ENCODE results near the gene BAZ2B.

DNA sequence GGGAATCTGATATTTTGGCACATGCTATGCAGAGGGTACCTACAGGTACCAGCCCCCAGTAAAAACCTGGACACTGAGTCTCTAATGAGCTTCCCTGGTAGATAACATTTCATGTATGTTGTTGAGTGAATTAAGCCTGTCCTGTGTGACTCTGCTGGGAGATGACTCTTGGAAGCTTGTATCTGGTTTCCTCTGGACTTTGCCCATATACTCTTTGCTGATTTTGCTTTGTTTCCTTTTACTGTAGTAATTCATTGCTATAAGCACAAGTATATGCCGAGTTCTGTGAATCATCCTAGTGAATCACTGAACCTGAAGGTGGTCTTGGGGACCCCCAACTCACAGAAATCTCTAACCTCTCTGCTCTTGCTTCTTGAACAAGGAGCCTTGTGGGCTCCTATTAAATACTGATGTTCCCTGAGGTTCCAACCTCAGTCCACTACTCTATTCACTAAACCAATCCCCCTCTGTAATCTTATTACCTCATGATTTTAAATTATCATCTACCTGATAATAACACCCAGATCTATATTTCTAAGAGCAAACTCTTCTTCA is 235.6 kb downstream of the BAZ2B start:
- TF ChIP-seq CTCF (IDR thresholded peaks at IDR 0.05) (no peak), EP300 (IDR thresholded peaks at IDR 0.05) (no peak), POLR2A (IDR thresholded peaks at IDR 0.05) (no peak)
